ENCODE results near the gene SLC10A4. TPM values are rescaled to one million over a fixed set of nuclear protein-coding genes. Genes with fewer than 3 reads are reported as not detected.

SLC10A4 gene
- total and polyA plus RNA-seq, 2 of the 8 experiments (the other 6 are each of a cell fraction or from before 2014, with no cell fraction given), result 4.5 to 5.6 TPM

GRCh38 chr4:48490680-48491513, 7.8 kb downstream of the SLC10A4 start (continued):
- TF ChIP-seq SUZ12 (IDR thresholded peaks at IDR 0.05; ENCODE audit: low read length) (peak; percentile 86), E2F6 (IDR thresholded peaks at IDR 0.05) (peak; percentile 53), NRF1 (IDR thresholded peaks at IDR 0.05; ENCODE audit: low read depth, low read length) (no peak)
